HUES6 (cell line): ENCODE measurements around the gene CTXND2.
"Not testable (repeated sequence)": the region's sequence is repeated elsewhere in the genome, so short reads cannot be mapped to it uniquely, and the experiment has no call there.

Source experiments
- H3K27ac ChIP-seq: 2 replicates; pipeline ENCODE4 v1.7.0; 2013; ENCODE audit warnings: low read depth, mild to moderate bottlenecking, low read length, inconsistent platforms
- H3K27me3 ChIP-seq: 2 replicates; pipeline ENCODE4 v1.6.1; 2013; ENCODE audit warnings: low read length; ENCODE audit not compliant: control insufficient read depth, insufficient read depth
- H3K36me3 ChIP-seq: 2 replicates; pipeline ENCODE4 v1.6.1; 2013; ENCODE audit warnings: low read length; ENCODE audit not compliant: control insufficient read depth, insufficient read depth
- H3K4me1 ChIP-seq: 2 replicates; pipeline ENCODE4 v1.6.1; 2013; ENCODE audit warnings: low read length; ENCODE audit not compliant: control insufficient read depth, insufficient read depth
- H3K4me3 ChIP-seq: 2 replicates; pipeline ENCODE4 v1.5.1; 2013; ENCODE audit warnings: low read depth, low read length
- H3K9ac ChIP-seq: one replicate; pipeline ENCODE4 v1.6.1; 2013; ENCODE audit warnings: mild to moderate bottlenecking, low read length
- H3K9me3 ChIP-seq: 2 replicates; pipeline ENCODE4 v1.6.1; 2013; ENCODE audit warnings: low read depth, low read length; ENCODE audit not compliant: control insufficient read depth, insufficient read depth

CTXND2 gene

DNA sequence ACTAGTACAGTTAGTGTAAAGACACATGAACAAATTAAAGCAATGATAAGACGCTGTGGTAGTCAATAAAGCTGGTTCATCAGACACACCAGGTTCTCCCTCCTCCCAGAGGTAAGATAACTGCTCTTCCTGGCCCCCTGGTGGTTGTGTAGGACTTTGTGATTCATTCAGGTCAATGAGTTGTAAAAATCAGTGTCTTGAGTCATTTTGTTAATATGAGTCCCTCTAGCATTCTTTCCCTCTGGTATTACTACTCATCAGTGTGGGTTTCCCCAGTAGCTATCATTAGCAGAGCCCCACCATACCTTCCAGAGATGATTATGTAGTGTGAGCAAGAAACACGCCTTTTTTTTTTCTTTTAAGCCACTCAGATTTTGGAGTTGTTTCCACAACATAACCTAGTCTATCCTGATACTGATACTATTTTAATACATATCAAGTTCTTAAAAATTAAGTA, 35.6 kb downstream of the CTXND2 start:
- no peak overlapping the region for H3K4me3 ChIP-seq
- no peaks in the 10 kb centered on the region for H3K9me3 ChIP-seq
- H3K27ac ChIP-seq = no peak overlapping the region
- H3K36me3 ChIP-seq = peaks cover 4% of the 10 kb centered on the region
- no peak overlapping the region for H3K9ac ChIP-seq
- H3K4me1 ChIP-seq = peaks cover 8% of the 10 kb centered on the region
- H3K27me3 ChIP-seq = no peaks in the 10 kb centered on the region

DNA sequence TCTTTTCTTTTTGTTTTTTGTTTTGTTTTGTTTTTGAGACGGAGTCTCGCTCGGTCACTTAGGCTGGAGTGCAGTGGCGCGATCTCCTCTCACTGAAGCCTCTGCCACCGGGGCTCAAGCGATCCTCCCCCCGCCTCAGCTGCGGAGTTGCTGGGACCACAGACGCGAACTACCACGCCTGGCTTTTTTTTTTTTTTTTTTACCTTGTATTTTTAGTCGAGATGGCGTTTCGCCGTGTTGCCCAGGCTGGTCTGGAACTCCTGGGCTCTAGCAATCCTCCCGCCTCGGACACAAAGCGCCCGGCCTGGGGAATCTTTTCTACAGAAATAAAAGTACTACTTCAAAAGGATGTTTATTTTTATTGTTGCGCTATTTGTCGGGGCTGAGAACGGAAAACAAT, 38.1 kb downstream of the CTXND2 start:
- Histone ChIP-seq H3K9me3 (0 out of 2 replicates have a peak, but pooled peaks cover 2% of the 10 kb centered on the region), H3K4me1 (peaks cover 8% of the 10 kb centered on the region), H3K27me3 (no peaks in the 10 kb centered on the region), H3K9ac (no peak overlapping the region), H3K36me3 (peaks cover 26% of the 10 kb centered on the region), H3K27ac (no peak overlapping the region), H3K4me3 (no peak overlapping the region)

DNA sequence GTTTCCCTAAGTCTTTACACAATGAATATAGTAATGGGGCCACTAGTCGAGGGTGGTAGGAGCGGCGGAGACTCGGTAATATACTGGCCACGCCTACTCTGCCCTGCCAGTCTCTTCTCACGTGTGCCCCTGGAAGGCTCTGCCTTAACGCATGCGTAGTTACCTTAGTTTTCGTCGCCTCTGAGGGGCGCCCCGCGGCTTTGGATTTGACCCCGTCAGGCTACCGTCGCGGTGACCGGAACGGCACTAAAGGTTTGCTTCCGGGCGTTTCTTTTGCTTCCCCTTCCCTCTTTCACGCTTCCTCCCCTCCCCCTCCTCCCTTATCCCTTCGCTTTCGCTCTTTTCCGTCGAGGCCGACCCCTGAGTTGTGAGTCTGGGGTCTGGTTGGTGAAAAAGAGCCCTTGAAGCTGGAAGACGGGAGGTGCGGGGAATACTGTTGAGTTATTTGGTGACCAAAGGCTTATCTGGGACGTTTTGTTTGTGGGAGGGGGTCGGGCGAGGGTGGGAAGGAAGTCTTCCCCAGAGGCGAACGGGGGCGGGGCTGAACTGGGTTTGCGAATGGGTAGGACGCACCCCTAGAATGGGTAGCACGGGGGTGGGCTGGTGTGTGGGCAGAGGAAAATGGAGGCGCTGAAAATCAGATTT, 39.3 kb downstream of the CTXND2 start, which contains the start of gene SETDB1:
SETDB1 (plus strand) TSS at position 267 of the 645 bp plus-strand sequence. CDS start 1,352 bp downstream, outside the sequence.
- Histone ChIP-seq H3K27ac (peak within 1 kb of the TSS; percentile 74), H3K4me1 (peaks cover 8% of the 10 kb centered on the region), H3K27me3 (no peaks in the 10 kb centered on the region)

GRCh38 chr1:150927624-150928023, 40.7 kb downstream of the CTXND2 start:
- Histone ChIP-seq H3K36me3 (peaks cover 47% of the 10 kb centered on the region), H3K9me3 (0 out of 2 replicates have a peak, but pooled peaks cover 2% of the 10 kb centered on the region), H3K9ac (no peak overlapping the region), H3K27me3 (no peaks in the 10 kb centered on the region), H3K4me3 (no peak overlapping the region), H3K27ac (no peak overlapping the region), H3K4me1 (peaks cover 2% of the 10 kb centered on the region)

More for the DNA sequence above, 39.3 kb downstream of the CTXND2 start, which contains the start of gene SETDB1:
- H3K9ac ChIP-seq = peak within 1 kb of the TSS; percentile 88
- H3K36me3 ChIP-seq = peaks cover 36% of the 10 kb centered on the region
- peak within 1 kb of the TSS; percentile 75 for H3K4me3 ChIP-seq
- H3K9me3 ChIP-seq = 0 out of 2 replicates have a peak, but pooled peaks cover 2% of the 10 kb centered on the region

- Histone ChIP-seq H3K4me1 (no peaks in the 10 kb centered on the region; the same call in 1 of the 2 replicates), H3K36me3 (peaks cover 53% of the 10 kb centered on the region), H3K27ac (no peak overlapping the region), H3K27me3 (no peaks in the 10 kb centered on the region), H3K9me3 (0 out of 2 replicates have a peak, but pooled peaks cover 2% of the 10 kb centered on the region), H3K4me3 (no peak overlapping the region; the same call in 1 of the 2 replicates), H3K9ac (no peak overlapping the region)
Observed at GRCh38 chr1:150928286-150928685, 41.4 kb downstream of the CTXND2 start.

- not testable (repeated sequence) for H3K4me1 ChIP-seq, H3K27me3 ChIP-seq, H3K4me3 ChIP-seq, H3K27ac ChIP-seq, H3K9ac ChIP-seq, H3K9me3 ChIP-seq
- peaks cover 57% of the 10 kb centered on the region for H3K36me3 ChIP-seq
Observed at GRCh38 chr1:150928775-150929174, 41.8 kb downstream of the CTXND2 start.

GRCh38 chr1:150931773-150932172, 44.8 kb downstream of the CTXND2 start:
- Histone ChIP-seq H3K4me3 (no peak overlapping the region), H3K4me1 (no peaks in the 10 kb centered on the region), H3K9ac (no peak overlapping the region), H3K27ac (no peak overlapping the region), H3K27me3 (no peaks in the 10 kb centered on the region), H3K9me3 (0 out of 2 replicates have a peak, but pooled peaks cover 2% of the 10 kb centered on the region), H3K36me3 (peaks cover 79% of the 10 kb centered on the region)

DNA sequence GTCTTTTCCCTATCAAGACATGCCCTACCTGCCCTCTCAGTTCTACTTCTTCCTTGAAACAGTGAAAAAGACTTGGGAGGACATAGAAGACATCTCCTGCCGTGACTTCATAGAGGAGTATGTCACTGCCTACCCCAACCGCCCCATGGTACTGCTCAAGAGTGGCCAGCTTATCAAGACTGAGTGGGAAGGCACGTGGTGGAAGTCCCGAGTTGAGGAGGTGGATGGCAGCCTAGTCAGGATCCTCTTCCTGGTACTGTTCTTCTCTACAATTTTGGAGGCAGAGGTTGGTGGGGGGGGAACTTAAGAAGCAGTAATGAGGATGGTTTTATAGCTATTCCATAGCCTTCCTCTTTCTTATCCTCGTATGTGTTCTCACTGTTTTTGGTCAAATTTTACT, 57.9 kb downstream of the CTXND2 start:
- Histone ChIP-seq H3K4me1 (no peaks in the 10 kb centered on the region), H3K36me3 (peaks cover 95% of the 10 kb centered on the region), H3K27ac (no peak overlapping the region), H3K27me3 (no peaks in the 10 kb centered on the region), H3K4me3 (no peak overlapping the region), H3K9me3 (no peaks in the 10 kb centered on the region), H3K9ac (no peak overlapping the region)

DNA sequence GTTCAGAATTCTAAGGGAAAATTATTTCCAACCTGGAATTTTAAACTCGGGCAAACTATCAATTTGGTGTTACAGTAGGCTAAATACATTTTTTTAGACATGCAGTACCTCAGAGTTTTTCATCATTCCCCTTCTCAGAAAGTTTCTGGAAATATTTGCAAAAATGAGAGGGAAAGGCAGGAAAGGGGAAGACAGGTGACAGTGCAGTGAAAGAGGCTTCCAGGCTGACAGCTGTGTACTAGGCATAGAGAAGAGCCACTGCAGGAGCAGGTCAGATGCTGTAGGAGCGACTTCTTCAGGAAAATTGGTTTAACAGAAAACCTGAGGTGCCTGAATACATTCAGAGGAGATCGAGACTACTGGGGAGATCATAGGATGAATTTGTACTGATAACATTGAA, 67.8 kb downstream of the CTXND2 start:
- no peak overlapping the region for H3K4me3 ChIP-seq
- no peak overlapping the region for H3K27ac ChIP-seq
- H3K9ac ChIP-seq = no peak overlapping the region
- H3K4me1 ChIP-seq = no peaks in the 10 kb centered on the region
- no peaks in the 10 kb centered on the region for H3K27me3 ChIP-seq
- H3K36me3 ChIP-seq = peaks cover 80% of the 10 kb centered on the region
- H3K9me3 ChIP-seq = no peaks in the 10 kb centered on the region

DNA sequence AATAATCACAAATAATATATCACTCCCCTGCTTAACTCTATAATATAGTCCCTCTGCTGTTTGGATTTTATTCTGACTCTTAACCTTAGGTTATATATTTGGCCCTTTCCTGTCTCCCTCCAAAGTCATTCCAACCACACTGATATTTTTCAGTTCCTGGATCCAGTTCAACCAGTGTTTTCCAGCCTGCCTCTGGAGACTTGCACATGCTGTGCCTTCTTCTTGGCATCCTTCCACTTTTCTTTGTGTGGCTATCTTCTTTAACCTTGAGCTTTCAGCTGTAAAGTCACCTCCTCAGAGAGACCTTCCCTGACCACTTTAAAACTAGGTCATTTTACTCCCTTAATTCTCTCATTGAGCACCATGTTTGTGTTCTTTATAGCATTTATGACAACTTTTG, 68.3 kb downstream of the CTXND2 start:
- H3K27ac ChIP-seq = no peak overlapping the region
- H3K36me3 ChIP-seq = peaks cover 81% of the 10 kb centered on the region
- H3K4me1 ChIP-seq = no peaks in the 10 kb centered on the region
- H3K4me3 ChIP-seq = no peak overlapping the region
- no peaks in the 10 kb centered on the region for H3K27me3 ChIP-seq
- H3K9ac ChIP-seq = no peak overlapping the region
- no peaks in the 10 kb centered on the region for H3K9me3 ChIP-seq

- no peak overlapping the region for H3K4me3 ChIP-seq
- H3K27me3 ChIP-seq = no peaks in the 10 kb centered on the region
- H3K36me3 ChIP-seq = peaks cover 83% of the 10 kb centered on the region
- H3K9me3 ChIP-seq = no peaks in the 10 kb centered on the region
- no peak overlapping the region for H3K27ac ChIP-seq
- H3K4me1 ChIP-seq = no peaks in the 10 kb centered on the region
- H3K9ac ChIP-seq = no peak overlapping the region
Observed at GRCh38 chr1:150957666-150958065, 70.7 kb downstream of the CTXND2 start.
